Type B pancreatic cell (in vitro differentiated cells): ENCODE measurements around the gene TAF6. TPM values are rescaled to one million over a fixed set of nuclear protein-coding genes. Genes with fewer than 3 reads are reported as not detected.

Experiments
- DNase-seq: peaks from one replicate; pipeline ENCODE4 v3.0.0; 2021; ENCODE audit warnings: mixed read lengths; ENCODE audit not compliant: unreplicated experiment; ENCODE audit errors: extremely low spot score
- H3K27ac Mint-ChIP-seq: 2 replicates; pipeline ENCODE4 v1.8.0; 2021; ENCODE audit warnings: mild to moderate bottlenecking, mixed read lengths
- H3K27me3 Mint-ChIP-seq: 2 replicates; pipeline ENCODE4 v1.8.0; 2021; ENCODE audit warnings: mixed read lengths
- H3K36me3 Mint-ChIP-seq: 2 replicates; pipeline ENCODE4 v1.8.0; 2021; ENCODE audit warnings: mixed read lengths
- H3K4me1 Mint-ChIP-seq: one replicate; pipeline ENCODE4 v1.8.0; 2021; ENCODE audit warnings: mixed read lengths; ENCODE audit not compliant: unreplicated experiment
- H3K4me3 Mint-ChIP-seq: 2 replicates; pipeline ENCODE4 v1.8.0; 2021; ENCODE audit warnings: mild to moderate bottlenecking, mixed read lengths
- H3K9me3 Mint-ChIP-seq: 2 replicates; pipeline ENCODE4 v1.8.0; 2021; ENCODE audit warnings: mixed read lengths
- CTCF ChIP-seq: fragments of 200-600 bp; sonication (generic); conservative IDR thresholded peaks from 2 replicates; pipeline ENCODE4 v1.5.0; 2021; ENCODE audit warnings: antibody characterized with exemption, mild to moderate bottlenecking
- microRNA-seq: library from miRNA; unstranded; fragments of <30 nt; microRNA quantifications from one replicate; pipeline ENCODE4, GENCODE V29; 2020
- total RNA-seq: library from RNA; stranded (reverse); gene quantifications from 2 replicates; pipeline ENCODE4 v1.2.1, GENCODE V29; 2021; ENCODE audit warnings: low replicate concordance

Gene TAF6
- total RNA-seq, 1 donor from 2014 or later, result 77.7 TPM

- peaks cover 55% of the 10 kb centered on the region for H3K36me3 Mint-ChIP-seq
- no peaks in the 10 kb centered on the region for H3K9me3 Mint-ChIP-seq
- no peak for TF ChIP-seq CTCF
- no peak for DNase-seq
- peak overlapping the region; percentile 50 for H3K27ac Mint-ChIP-seq
- no peak overlapping the region for H3K4me3 Mint-ChIP-seq
- H3K27me3 Mint-ChIP-seq, result no peaks in the 10 kb centered on the region
- H3K4me1 Mint-ChIP-seq, result peaks cover 7% of the 10 kb centered on the region
These were observed 55.0 kb downstream of the TAF6 start for GRCh38 chr7:100064162-100064561.

DNA sequence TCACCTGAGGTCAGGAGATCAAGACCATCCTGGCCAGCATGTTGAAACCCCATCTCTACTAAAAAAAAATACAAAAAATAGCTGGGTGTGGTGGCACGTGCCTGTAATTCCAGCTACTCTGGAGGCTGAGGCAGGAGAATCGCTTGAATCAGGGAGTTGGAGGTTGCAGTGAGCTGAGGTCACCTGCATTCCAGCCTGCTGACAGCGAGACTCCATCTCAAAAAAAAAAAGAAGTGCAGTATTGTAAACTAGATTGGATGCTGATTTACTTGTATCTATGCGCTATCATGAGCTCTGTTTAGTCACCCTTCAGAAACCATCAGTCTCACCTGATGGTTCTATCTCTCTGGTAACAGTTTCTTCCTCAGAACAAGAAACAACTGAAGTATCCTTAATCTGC, 55.8 kb downstream of the TAF6 start:
- no peaks in the 10 kb centered on the region for H3K27me3 Mint-ChIP-seq
- DNase-seq, result no peak
- H3K27ac Mint-ChIP-seq, result peak overlapping the region; percentile 50
- no peak overlapping the region for H3K4me3 Mint-ChIP-seq
- peaks cover 7% of the 10 kb centered on the region for H3K4me1 Mint-ChIP-seq
- H3K36me3 Mint-ChIP-seq, result peaks cover 57% of the 10 kb centered on the region
- H3K9me3 Mint-ChIP-seq, result no peaks in the 10 kb centered on the region
- no peak for TF ChIP-seq CTCF

DNA sequence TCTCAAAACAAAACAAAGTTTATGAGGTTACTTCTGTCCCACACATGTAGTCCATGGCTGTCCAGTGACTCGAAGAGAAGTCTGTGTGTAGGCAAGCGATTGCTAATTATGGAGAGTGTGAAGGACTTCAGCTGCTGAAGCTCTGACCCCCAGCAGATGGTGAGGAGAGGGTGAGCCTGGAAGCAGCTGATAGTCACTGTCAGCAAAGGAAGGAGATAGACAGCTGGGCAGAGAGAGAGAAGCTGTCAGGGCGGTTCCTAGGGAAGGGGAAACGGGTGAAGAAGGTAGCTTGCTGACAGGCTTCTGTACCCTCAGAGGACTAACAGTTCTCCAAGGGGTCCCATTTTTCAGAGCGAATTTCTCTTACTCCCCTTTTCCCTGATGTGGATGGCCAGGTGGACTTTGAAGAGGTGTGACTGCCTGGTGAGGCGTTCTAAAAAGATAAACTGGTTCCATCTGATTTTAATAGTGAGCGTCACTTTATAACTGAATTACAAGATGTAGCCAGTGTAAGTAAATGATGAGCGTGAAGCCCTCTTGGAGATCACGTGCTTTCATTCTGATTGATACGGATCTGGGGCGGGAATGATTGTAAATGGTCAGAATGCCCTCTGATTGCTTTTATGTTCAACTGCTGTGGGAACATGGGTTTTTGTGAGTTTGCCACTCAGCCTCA, 57.5 kb downstream of the TAF6 start:
- DNase-seq, result no peak
- Mint-ChIP-seq H3K36me3 (peaks cover 51% of the 10 kb centered on the region), H3K4me3 (no peak overlapping the region), H3K4me1 (peaks cover 7% of the 10 kb centered on the region), H3K27me3 (no peaks in the 10 kb centered on the region), H3K9me3 (no peaks in the 10 kb centered on the region), H3K27ac (no peak overlapping the region)
- TF ChIP-seq CTCF, result no peak

DNA sequence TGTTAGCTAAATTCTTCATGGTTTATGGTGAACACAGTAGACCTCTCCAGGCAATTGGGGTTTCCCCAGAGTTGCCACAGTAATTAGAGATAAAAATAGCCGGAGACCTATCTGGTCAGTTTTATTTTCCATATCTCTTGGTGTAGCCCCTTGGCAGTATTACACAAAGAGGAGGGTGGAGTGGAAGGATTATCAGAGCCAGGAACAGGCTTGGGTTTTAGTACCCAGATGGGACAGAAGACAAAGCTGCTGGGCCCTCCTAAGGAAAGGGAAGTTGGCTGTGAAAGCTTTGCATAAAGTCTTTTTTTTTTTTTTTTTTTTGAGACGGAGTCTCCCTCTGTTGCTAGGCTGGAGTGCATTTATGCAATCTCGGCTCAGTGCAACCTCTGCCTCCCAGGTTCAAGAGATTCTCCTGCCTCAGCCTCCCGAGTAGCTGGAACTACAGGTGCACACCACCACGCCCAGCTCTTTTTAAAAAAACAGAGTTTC, 59.9 kb downstream of the TAF6 start:
- no peak for DNase-seq
- Mint-ChIP-seq H3K27ac (no peak overlapping the region), H3K4me1 (no peaks in the 10 kb centered on the region), H3K27me3 (no peaks in the 10 kb centered on the region), H3K36me3 (peaks cover 35% of the 10 kb centered on the region), H3K9me3 (no peaks in the 10 kb centered on the region), H3K4me3 (no peak overlapping the region)
- no peak for TF ChIP-seq CTCF

Small RNA genes lying within 50 kb of the gene (microRNA-seq; reads per million reads assigned to microRNA genes)
- gene MIR106B (6,003 reads per million, percentile 93 among the genes with 10 or more reads in this experiment), gene MIR25 (785 reads per million, percentile 81 among the genes with 10 or more reads in this experiment), gene MIR4658 (not detected), gene MIR93 (9,168 reads per million, percentile 95 among the genes with 10 or more reads in this experiment)

Other genes starting within 250 kb of the TAF6 start
- not detected in 2 replicates for gene OR2AE1, start 242.3 kb downstream of the TAF6 start, total RNA-seq
- 13.0 and 15.8 TPM in 2 replicates for gene TRIM4, start 199.8 kb downstream of the TAF6 start, total RNA-seq
- gene GJC3, start 189.7 kb downstream of the TAF6 start, total RNA-seq, result not detected in 2 replicates
- 0.50 and 0.60 TPM in 2 replicates for gene AZGP1, start 143.3 kb downstream of the TAF6 start, total RNA-seq
- gene ZKSCAN1, start 103.8 kb downstream of the TAF6 start, total RNA-seq, result 157 and 170 TPM in 2 replicates
- gene ZSCAN21, start 69.6 kb downstream of the TAF6 start, total RNA-seq, result 11.9 and 16.4 TPM in 2 replicates
- 52.8 and 66.6 TPM in 2 replicates for gene ZNF3, start 37.6 kb downstream of the TAF6 start, total RNA-seq
- gene COPS6, start 30.4 kb downstream of the TAF6 start, total RNA-seq, result 87.0 and 120 TPM in 2 replicates
- 121 and 244 TPM in 2 replicates for gene MCM7, start 18.0 kb downstream of the TAF6 start, total RNA-seq
- gene AP4M1, start 17.7 kb downstream of the TAF6 start, total RNA-seq, result 25.7 and 28.5 TPM in 2 replicates
- gene CNPY4, start 276 bp upstream of the TAF6 start, total RNA-seq, result 7.2 and 36.0 TPM in 2 replicates
- gene MBLAC1, start 7.6 kb upstream of the TAF6 start, total RNA-seq, result 2.7 and 2.8 TPM in 2 replicates
- 96.7 and 109 TPM in 2 replicates for gene LAMTOR4, start 29.6 kb upstream of the TAF6 start, total RNA-seq
- 21.3 and 35.2 TPM in 2 replicates for gene TRAPPC14, start 39.4 kb upstream of the TAF6 start, total RNA-seq
- gene GAL3ST4, start 49.3 kb upstream of the TAF6 start, total RNA-seq, result 7.2 and 7.4 TPM in 2 replicates
- 20.6 and 53.3 TPM in 2 replicates for gene GPC2, start 58.0 kb upstream of the TAF6 start, total RNA-seq
- gene STAG3, start 58.6 kb upstream of the TAF6 start, total RNA-seq, result 1.6 and 1.7 TPM in 2 replicates
- gene PVRIG, start 100.6 kb upstream of the TAF6 start, total RNA-seq, result not detected in 2 replicates
- gene SPDYE3, start 188.3 kb upstream of the TAF6 start, total RNA-seq, result not detected in 2 replicates
- gene PILRB, start 238.8 kb upstream of the TAF6 start, total RNA-seq, result 45.2 and 51.5 TPM in 2 replicates